ENCODE measurements around the gene STOML2. TPM values are rescaled to one million over a fixed set of nuclear protein-coding genes. Genes with fewer than 3 reads are reported as not detected.

STOML2 gene
- total and polyA plus RNA-seq, 2 donors (not counting 3 experiments of a cell fraction or from before 2014, with no cell fraction given) = 144 to 187 TPM

- intact Hi-C loops (cut with micrococcal nuclease) = no loop called here
Measured at GRCh38 chr9:35102465-35102768, 514 bp downstream of the STOML2 start.

More at GRCh38 chr9:35102465-35102768, 514 bp downstream of the STOML2 start:
- H3K4me3 ChIP-seq (replicated peaks in 1 of 3; ENCODE audit: insufficient read depth in 1 of 3, low read depth in 1 of 3, low read length in 3 of 3) = peak overlapping the region; percentile 50 to 83 (median 80)
- DNase-seq (ENCODE audit: low read depth, low spot score) (no peak), FAIRE-seq (no peak)
- peak overlapping the region; percentile 26 for H3K4me2 ChIP-seq (ENCODE audit: insufficient read depth, low read length)
- dilution Hi-C loops (cut with MboI; ENCODE audit: extremely low pct_ligation_motif_present, low sequenced_read_pairs) = no loop called here
- H3K27ac ChIP-seq (ENCODE audit: insufficient read depth, low read depth, low read length) = peak overlapping the region; percentile 50
- no peaks in the 10 kb centered on the region for H4K20me1 ChIP-seq (replicated peaks; ENCODE audit: control insufficient read depth, extremely low read depth, insufficient read depth, low read length)
- H3K9me1 ChIP-seq (replicated peaks; ENCODE audit: control insufficient read depth, extremely low read depth, insufficient read depth, low read length) = no peaks in the 10 kb centered on the region
- peak overlapping the region; percentile 76 for H2AFZ ChIP-seq (ENCODE audit: low read depth, low read length)
- no TSS peak for BruUV-seq (replicated peaks)
- peaks cover 13% of the 10 kb centered on the region for H3K4me1 ChIP-seq (ENCODE audit: control insufficient read depth, extremely low read depth, insufficient read depth, low read length)
- peaks cover 12 to 45% of the 10 kb centered on the region in 2 experiments for H3K36me3 ChIP-seq (ENCODE audit: control insufficient read depth in 2 of 2, extremely low read depth in 1 of 2, insufficient read depth in 2 of 2, low read length in 2 of 2)
- H3K9ac ChIP-seq (replicated peaks; ENCODE audit: extremely low read depth, insufficient read depth, low read length) = peak overlapping the region; percentile 91
- POLR2A ChIA-PET = interaction anchor here (1.3 kb wide), 1 partner anchor 10 kb away, joined by 8 read pairs; no protein-coding TSS in a partner anchor
- TF ChIP-seq MYC (IDR thresholded peaks at IDR 0.05; ENCODE audit: low read depth, low read length) (no peak), EZH2 (IDR thresholded peaks at IDR 0.05; ENCODE audit: borderline replicate concordance, low read depth, low read length, severe bottlenecking) (no peak), JUN (IDR thresholded peaks at IDR 0.05; ENCODE audit: borderline replicate concordance, insufficient read depth, insufficient read length, low read depth) (no peak), POLR2AphosphoS5 (IDR thresholded peaks at IDR 0.05; ENCODE audit: insufficient read depth, low read depth, low read length) (no peak), POLR2A (IDR thresholded peaks at IDR 0.05; ENCODE audit: low read depth, low read length) (no peak), MAX (IDR thresholded peaks at IDR 0.05; ENCODE audit: insufficient read depth, insufficient read length) (no peak), GATA2 (IDR thresholded peaks at IDR 0.05; ENCODE audit: insufficient read depth, insufficient read length, low read depth, low read length) (no peak), FOS (IDR thresholded peaks at IDR 0.05; ENCODE audit: borderline replicate concordance, insufficient read depth, low read length) (no peak), CTCF (IDR thresholded peaks at IDR 0.05; ENCODE audit: extremely low read depth in 1 of 2, insufficient read depth in 1 of 2, low read depth in 1 of 2, low read length in 2 of 2) (no peak)
- H3K27me3 ChIP-seq (ENCODE audit: control insufficient read depth in 2 of 2, insufficient read depth in 2 of 2, low read length in 2 of 2) = no peaks in the 10 kb centered on the region
- H3K79me2 ChIP-seq (ENCODE audit: control insufficient read depth, insufficient read depth, low read length) = peaks cover 13% of the 10 kb centered on the region
- CTCF ChIA-PET = interaction anchor here (0.8 to 3.0 kb wide), 8 partner anchors 10 to 451 kb away, joined by 3 to 13 read pairs (median 4); partner anchors contain the start of gene FANCG
- no peaks in the 10 kb centered on the region for H3K9me3 ChIP-seq (replicated peaks; ENCODE audit: control insufficient read depth, insufficient read depth, low read length)

Data from endothelial cell of umbilical vein (primary cell).